IPS-15b (cell line): ENCODE results near the gene MLN.
"Not testable (repeated sequence)": the region's sequence is repeated elsewhere in the genome, so short reads cannot be mapped to it uniquely, and the experiment has no call there.

ENCODE experiments used
- H3K27me3 ChIP-seq: one replicate; pipeline ENCODE4 v1.6.1; 2013; ENCODE audit warnings: low read length; ENCODE audit not compliant: control insufficient read depth, insufficient read depth
- H3K36me3 ChIP-seq: one replicate; pipeline ENCODE4 v1.6.1; 2013; ENCODE audit warnings: low read length; ENCODE audit not compliant: control insufficient read depth, insufficient read depth
- H3K4me1 ChIP-seq: one replicate; pipeline ENCODE4 v1.6.1; 2013; ENCODE audit warnings: mild to moderate bottlenecking, low read length; ENCODE audit not compliant: control insufficient read depth, insufficient read depth
- H3K4me3 ChIP-seq: one replicate; pipeline ENCODE4 v1.5.1; 2013; ENCODE audit warnings: low read depth, low read length
- H3K9ac ChIP-seq: one replicate; pipeline ENCODE4 v1.6.1; 2013; ENCODE audit warnings: low read depth, mild to moderate bottlenecking, low read length
- H3K9me3 ChIP-seq: one replicate; pipeline ENCODE4 v1.6.1; 2013; ENCODE audit warnings: mild to moderate bottlenecking, low read length; ENCODE audit not compliant: control insufficient read depth, insufficient read depth

MLN gene

DNA sequence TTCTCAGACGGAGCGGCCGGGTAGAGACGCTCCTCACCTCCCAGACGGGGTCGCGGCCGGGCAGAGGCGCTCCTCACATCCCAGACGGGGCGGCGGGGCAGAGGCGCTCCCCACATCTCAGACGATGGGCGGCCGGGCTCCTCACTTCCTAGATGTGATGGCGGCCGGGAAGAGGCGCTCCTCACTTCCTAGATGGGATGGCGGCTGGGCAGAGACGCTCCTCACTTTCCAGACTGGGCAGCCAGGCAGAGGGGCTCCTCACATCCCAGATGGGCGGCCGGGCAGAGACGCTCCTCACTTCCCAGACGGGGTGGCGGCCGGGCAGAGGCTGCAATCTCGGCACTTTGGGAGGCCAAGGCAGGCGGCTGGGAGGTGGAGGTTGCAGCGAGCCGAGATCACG lies 29.0 kb upstream of the MLN start:
- not testable (repeated sequence) for H3K9me3 ChIP-seq, H3K9ac ChIP-seq, H3K27me3 ChIP-seq, H3K4me3 ChIP-seq, H3K36me3 ChIP-seq
- peaks cover 12% of the 10 kb centered on the region for H3K4me1 ChIP-seq

DNA sequence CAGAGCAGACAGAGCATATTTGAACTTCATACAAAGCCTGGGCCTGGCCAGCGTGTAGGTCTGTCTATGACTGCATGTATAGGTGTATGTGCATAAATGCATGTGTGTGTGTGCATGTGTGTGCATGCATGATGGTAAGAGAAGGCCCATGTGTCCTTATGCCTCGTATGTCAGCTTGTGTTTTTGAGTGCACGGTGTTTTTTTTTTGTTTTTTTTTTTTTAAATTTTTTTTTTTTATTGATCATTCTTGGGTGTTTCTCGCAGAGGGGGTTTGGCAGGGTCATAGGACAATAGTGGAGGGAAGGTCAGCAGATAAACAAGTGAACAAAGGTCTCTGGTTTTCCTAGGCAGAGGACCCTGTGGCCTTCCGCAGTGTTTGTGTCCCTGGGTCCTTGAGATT lies 27.9 kb upstream of the MLN start:
- not testable (repeated sequence) for H3K9ac ChIP-seq, H3K36me3 ChIP-seq, H3K27me3 ChIP-seq, H3K9me3 ChIP-seq, H3K4me3 ChIP-seq
- peaks cover 12% of the 10 kb centered on the region for H3K4me1 ChIP-seq

DNA sequence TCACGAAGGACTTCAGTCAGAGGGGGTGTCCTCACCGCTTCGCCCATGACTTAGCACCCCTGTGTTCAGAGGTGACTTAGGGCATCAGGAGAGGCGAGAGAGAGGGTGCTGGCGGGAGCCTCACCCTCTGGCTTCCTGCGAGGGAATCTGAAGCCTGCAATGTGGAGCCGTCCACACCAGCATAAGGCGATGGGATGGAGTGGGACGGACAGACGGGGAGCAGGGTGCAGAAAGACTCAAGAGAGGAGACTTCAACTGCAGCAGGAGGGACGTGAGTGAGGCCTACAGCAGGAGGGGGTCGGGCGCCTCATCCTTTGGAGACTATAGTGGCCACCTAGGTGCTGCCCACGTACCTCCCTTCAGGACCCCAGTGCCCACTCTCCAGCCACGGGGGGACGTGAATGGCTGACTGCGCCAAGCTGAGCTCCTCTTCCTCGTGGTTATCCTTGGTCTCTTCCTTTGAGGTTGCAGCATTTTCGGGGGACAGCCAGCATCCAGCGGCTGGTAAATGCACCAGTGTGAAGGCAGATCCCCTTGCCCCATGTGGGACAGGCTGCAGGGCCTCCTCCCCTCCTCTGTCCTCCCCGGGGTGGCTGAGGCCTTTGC lies 26.9 kb upstream of the MLN start:
- H3K9ac ChIP-seq = no peak overlapping the region
- no peak overlapping the region for H3K4me3 ChIP-seq
- no peaks in the 10 kb centered on the region for H3K27me3 ChIP-seq
- H3K9me3 ChIP-seq = peaks cover 6% of the 10 kb centered on the region
- H3K36me3 ChIP-seq = no peaks in the 10 kb centered on the region
- peaks cover 12% of the 10 kb centered on the region for H3K4me1 ChIP-seq

DNA sequence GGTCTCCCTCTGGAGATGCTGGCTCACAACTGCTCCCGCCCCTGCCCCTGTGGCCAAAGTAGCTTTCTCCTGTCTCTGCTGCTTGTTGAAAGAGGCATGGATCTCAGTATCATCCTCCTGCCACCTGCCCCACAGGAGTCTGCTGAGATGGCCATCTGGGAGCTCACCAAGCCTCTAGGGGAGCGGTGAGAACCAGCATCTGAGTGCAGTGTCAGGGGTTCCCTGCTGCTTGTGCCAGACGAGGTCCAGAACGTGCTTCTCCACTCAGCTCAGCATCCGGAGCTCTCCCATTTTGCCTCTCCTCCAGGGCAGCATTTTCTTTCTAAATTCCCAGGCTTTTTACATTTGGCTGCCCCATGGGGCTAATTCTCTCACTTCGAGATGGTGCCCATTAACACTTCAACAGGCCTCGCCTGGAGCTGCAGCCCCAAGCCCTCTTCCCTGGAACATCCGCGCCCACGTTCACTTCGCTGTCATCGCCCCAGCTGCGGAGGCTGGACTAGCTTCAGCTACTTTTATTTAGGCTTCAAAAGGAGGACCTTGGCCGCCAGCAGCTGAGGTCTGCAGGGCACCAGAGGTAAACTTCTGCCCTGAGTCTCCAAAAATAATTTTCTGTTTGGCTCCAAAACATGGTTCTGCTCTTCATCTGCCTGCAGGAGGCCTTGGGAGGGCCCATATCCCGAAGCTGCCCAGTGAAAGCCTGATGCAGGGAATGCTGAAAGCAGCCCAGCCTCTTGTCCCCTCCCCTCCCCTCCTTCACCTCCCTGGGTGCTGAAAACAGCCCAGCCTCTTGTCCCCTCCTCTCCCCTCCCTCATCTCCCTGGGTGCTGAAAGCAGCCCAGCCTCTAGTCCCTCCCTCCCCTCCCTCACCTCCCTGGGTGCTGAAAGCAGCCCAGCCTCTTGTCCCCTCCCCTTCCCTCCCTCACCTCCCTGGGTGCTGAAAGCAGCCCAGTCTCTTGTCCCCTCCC lies 25.2 kb upstream of the MLN start:
- no peak overlapping the region for H3K4me3 ChIP-seq
- peaks cover 12% of the 10 kb centered on the region for H3K4me1 ChIP-seq
- no peak overlapping the region for H3K9ac ChIP-seq
- no peaks in the 10 kb centered on the region for H3K36me3 ChIP-seq
- H3K27me3 ChIP-seq = no peaks in the 10 kb centered on the region
- H3K9me3 ChIP-seq = peaks cover 6% of the 10 kb centered on the region

DNA sequence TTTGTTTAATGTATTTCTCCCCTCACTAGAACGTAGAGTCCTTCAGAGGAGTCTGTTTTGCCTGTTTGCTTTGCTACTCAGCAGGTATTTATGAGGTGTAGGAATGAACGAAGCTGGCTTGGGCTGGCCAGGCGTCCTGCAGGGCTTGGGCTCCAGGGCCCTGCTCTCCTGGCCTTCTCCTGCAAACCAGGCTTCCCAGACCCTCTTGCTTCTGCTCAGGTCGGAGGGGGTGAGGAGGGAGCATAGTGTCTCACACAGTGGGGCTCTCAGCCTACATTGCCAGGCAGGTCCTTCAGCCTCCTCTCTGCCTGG lies 24.6 kb upstream of the MLN start:
- Histone ChIP-seq H3K4me3 (no peak overlapping the region), H3K4me1 (peaks cover 12% of the 10 kb centered on the region), H3K9me3 (peaks cover 2% of the 10 kb centered on the region), H3K9ac (no peak overlapping the region), H3K27me3 (no peaks in the 10 kb centered on the region), H3K36me3 (no peaks in the 10 kb centered on the region)

- Histone ChIP-seq H3K36me3 (no peaks in the 10 kb centered on the region), H3K9me3 (no peaks in the 10 kb centered on the region), H3K4me1 (peaks cover 12% of the 10 kb centered on the region), H3K27me3 (no peaks in the 10 kb centered on the region), H3K9ac (no peak overlapping the region), H3K4me3 (no peak overlapping the region)
Observed at GRCh38 chr6:33827546-33828451, 24.0 kb upstream of the MLN start.

- no peaks in the 10 kb centered on the region for H3K9me3 ChIP-seq
- no peak overlapping the region for H3K9ac ChIP-seq
- peaks cover 12% of the 10 kb centered on the region for H3K4me1 ChIP-seq
- peaks cover 2% of the 10 kb centered on the region for H3K27me3 ChIP-seq
- H3K36me3 ChIP-seq = no peaks in the 10 kb centered on the region
- no peak overlapping the region for H3K4me3 ChIP-seq
Observed at GRCh38 chr6:33826537-33826936, 22.7 kb upstream of the MLN start.

- H3K36me3 ChIP-seq = no peaks in the 10 kb centered on the region
- no peak overlapping the region for H3K4me3 ChIP-seq
- no peaks in the 10 kb centered on the region for H3K9me3 ChIP-seq
- no peak overlapping the region for H3K9ac ChIP-seq
- peaks cover 10% of the 10 kb centered on the region for H3K4me1 ChIP-seq
- H3K27me3 ChIP-seq = peaks cover 2% of the 10 kb centered on the region
Observed at GRCh38 chr6:33824461-33825154, 20.8 kb upstream of the MLN start.

- Histone ChIP-seq H3K4me1 (peaks cover 8% of the 10 kb centered on the region), H3K27me3 (peaks cover 2% of the 10 kb centered on the region), H3K4me3 (no peak overlapping the region)
Observed at GRCh38 chr6:33823806-33824205, 20.0 kb upstream of the MLN start.

DNA sequence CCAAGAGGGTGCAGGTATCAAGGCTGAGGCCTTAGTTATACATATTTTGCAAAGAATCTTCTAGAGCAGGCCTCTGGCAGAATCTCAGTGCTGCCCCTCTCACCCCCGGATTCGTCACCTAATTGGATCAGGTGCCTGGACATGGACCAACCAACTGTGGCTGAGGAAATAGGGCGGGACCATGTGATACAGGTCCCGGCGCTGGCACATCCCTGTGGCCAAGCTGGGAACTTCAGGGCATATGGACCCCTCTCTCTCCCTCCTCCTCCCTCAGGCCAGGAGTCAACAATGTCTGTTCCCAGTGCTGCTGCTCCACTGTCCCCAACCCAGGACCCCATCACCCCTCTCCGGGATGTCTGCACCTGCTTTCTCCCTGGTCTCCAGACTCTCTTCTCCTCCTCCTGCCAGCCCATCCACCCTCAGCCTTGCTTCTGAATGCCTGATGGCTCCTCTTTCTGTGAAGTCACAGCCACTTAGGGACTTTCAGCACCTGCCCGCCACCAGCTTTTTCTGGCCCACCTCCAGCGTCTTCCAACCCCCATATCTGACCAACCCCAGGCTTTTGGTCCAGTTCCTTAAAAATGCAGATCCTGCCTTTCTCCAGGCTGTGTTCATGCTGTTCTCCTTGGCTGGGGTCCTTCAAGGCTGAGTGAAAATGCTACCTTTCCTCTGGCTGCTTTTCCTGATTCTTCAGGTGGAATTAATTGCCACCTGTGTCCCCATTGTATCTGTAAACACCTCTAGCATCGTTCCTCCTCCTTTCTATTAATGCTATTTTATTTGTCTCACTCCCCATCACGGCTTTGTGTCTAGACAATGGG lies 19.0 kb upstream of the MLN start:
- H3K4me1 ChIP-seq = no peaks in the 10 kb centered on the region
- no peak overlapping the region for H3K4me3 ChIP-seq
- peaks cover 2% of the 10 kb centered on the region for H3K27me3 ChIP-seq
- no peaks in the 10 kb centered on the region for H3K36me3 ChIP-seq
- H3K9ac ChIP-seq = no peak overlapping the region
- no peaks in the 10 kb centered on the region for H3K9me3 ChIP-seq

More at GRCh38 chr6:33823806-33824205, 20.0 kb upstream of the MLN start:
- Histone ChIP-seq H3K9me3 (no peaks in the 10 kb centered on the region), H3K9ac (no peak overlapping the region), H3K36me3 (no peaks in the 10 kb centered on the region)
